HEK293T (cell line): ENCODE measurements around the gene TSPAN14.

ENCODE experiments used
- CTCF ChIA-PET: fragments of 350-600 bp; formaldehyde crosslinking; extraction: SDS; loops from one replicate; lab custom pipeline; 2021; ENCODE audit warnings: antibody characterized with exemption, inconsistent platforms; lab: Yijun Ruan, JAX
- POLR2A ChIA-PET: fragments of 350-600 bp; formaldehyde crosslinking; extraction: SDS; loops from one replicate; lab custom pipeline; 2020; ENCODE audit warnings: antibody characterized with exemption, inconsistent platforms; lab: Yijun Ruan, JAX
- DNase-seq: peaks from one replicate; pipeline ENCODE4 v3.0.0; 2012; ENCODE audit warnings: mixed read lengths; ENCODE audit errors: extremely low spot score
- ARNT ChIP-seq: fragments of 450-650 bp; IDR thresholded peaks from 2 replicates; pipeline ENCODE4 v1.6.1; 2017; ENCODE audit warnings: mild to moderate bottlenecking
- BHLHE40 ChIP-seq: fragments of 450-650 bp; IDR thresholded peaks from 2 replicates; pipeline ENCODE4 v1.6.1; 2016; ENCODE audit warnings: mild to moderate bottlenecking, moderate library complexity, borderline replicate concordance
- CTBP1 ChIP-seq: fragments of 450-650 bp; IDR thresholded peaks from 2 replicates; pipeline ENCODE4 v1.6.1; 2016; ENCODE audit warnings: borderline replicate concordance
- ELF4 ChIP-seq: fragments of 450-650 bp; IDR thresholded peaks from 2 replicates; pipeline ENCODE4 v1.6.1; 2017; ENCODE audit warnings: antibody characterized with exemption
- FOXA1 ChIP-seq: fragments of 450-650 bp; IDR thresholded peaks from 2 replicates; pipeline ENCODE4 v1.6.1; 2016; ENCODE audit warnings: mild to moderate bottlenecking
- FOXK2 ChIP-seq: fragments of 450-650 bp; IDR thresholded peaks from 2 replicates; pipeline ENCODE4 v1.6.1; 2016; ENCODE audit warnings: mild to moderate bottlenecking
- FOXM1 ChIP-seq: fragments of 450-650 bp; IDR thresholded peaks from 2 replicates; pipeline ENCODE4 v1.6.1; 2017; ENCODE audit warnings: mild to moderate bottlenecking, borderline replicate concordance
- HDGF ChIP-seq: fragments of 450-650 bp; IDR thresholded peaks from 2 replicates; pipeline ENCODE4 v1.6.1; 2017; ENCODE audit warnings: antibody characterized with exemption, borderline replicate concordance
- L3MBTL2 ChIP-seq: fragments of 450-650 bp; conservative IDR thresholded peaks from 2 replicates; pipeline ENCODE4 v1.6.1; 2016; ENCODE audit warnings: mild to moderate bottlenecking
- LEF1 ChIP-seq: fragments of 450-650 bp; IDR thresholded peaks from 2 replicates; pipeline ENCODE4 v1.6.1; 2017; ENCODE audit warnings: mild to moderate bottlenecking, borderline replicate concordance
- NFRKB ChIP-seq: fragments of 450-650 bp; IDR thresholded peaks from 2 replicates; pipeline ENCODE4 v1.6.1; 2016; ENCODE audit warnings: mild to moderate bottlenecking, moderate library complexity
- PKNOX1 ChIP-seq: fragments of 450-650 bp; IDR thresholded peaks from 2 replicates; pipeline ENCODE4 v1.6.1; 2016
- SP1 ChIP-seq: fragments of 450-650 bp; IDR thresholded peaks from 2 replicates; pipeline ENCODE4 v1.6.1; 2017
- SUZ12 ChIP-seq: fragments of 450-650 bp; IDR thresholded peaks from 2 replicates; pipeline ENCODE4 v1.6.1; 2016; ENCODE audit warnings: mild to moderate bottlenecking
- TARDBP ChIP-seq: fragments of 450-650 bp; IDR thresholded peaks from 2 replicates; pipeline ENCODE4 v1.6.1; 2016
- ZNF384 ChIP-seq: fragments of 450-650 bp; IDR thresholded peaks from 2 replicates; pipeline ENCODE4 v1.6.1; 2016

Gene TSPAN14

GRCh38 chr10:80466724-80467326 is 12.7 kb downstream of the TSPAN14 start:
- ChIA-PET CTCF (interaction anchor here (2.4 kb wide), 1 partner anchor 39 kb away, joined by 7 read pairs; no protein-coding TSS in a partner anchor), POLR2A (no interaction called here)
- no peak for DNase-seq
- no peak for TF ChIP-seq FOXK2
- TF ChIP-seq PKNOX1, result no peak
- TF ChIP-seq ARNT, result no peak

DNA sequence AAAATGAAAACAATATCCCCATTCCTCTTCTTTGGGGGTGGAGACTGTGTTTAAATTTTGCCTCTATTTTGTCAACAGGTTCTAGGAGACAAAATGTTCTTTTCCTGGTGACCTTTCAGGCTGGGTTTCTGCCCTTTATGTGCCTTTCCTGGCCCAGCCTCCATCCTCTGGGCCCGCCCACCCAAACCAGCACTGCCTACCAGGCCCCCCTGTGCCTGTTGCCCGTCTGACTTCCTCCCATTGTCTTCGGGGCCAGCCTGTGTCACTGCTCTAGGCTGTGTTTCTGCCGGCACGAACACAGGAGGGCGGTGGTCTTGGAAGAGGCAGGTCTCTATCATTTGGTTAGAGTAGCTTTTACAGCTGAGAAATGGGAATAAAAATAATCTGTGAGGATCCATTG is 13.9 kb downstream of the TSPAN14 start:
- no peak for TF ChIP-seq SUZ12
- no peak for TF ChIP-seq L3MBTL2
- TF ChIP-seq FOXA1, result no peak
- no peak for TF ChIP-seq ARNT
- TF ChIP-seq FOXK2, result no peak
- TF ChIP-seq BHLHE40, result no peak
- no peak for TF ChIP-seq PKNOX1
- ChIA-PET POLR2A (no interaction called here), CTCF (interaction anchor here (2.4 kb wide), 1 partner anchor 37 kb away, joined by 7 read pairs; no protein-coding TSS in a partner anchor)
- DNase-seq, result no peak

- ChIA-PET CTCF (no interaction called here), POLR2A (interaction anchor here (1.1 kb wide), 1 partner anchor 18 kb away, joined by 3 read pairs; no protein-coding TSS in a partner anchor)
- TF ChIP-seq TARDBP, result no peak
- TF ChIP-seq ELF4, result no peak
- no peak for TF ChIP-seq FOXK2
- TF ChIP-seq NFRKB, result no peak
- no peak for TF ChIP-seq SUZ12
- no peak for DNase-seq
These were observed 14.8 kb downstream of the TSPAN14 start for GRCh38 chr10:80468806-80469421.

GRCh38 chr10:80470266-80470665 is 16.2 kb downstream of the TSPAN14 start:
- ChIA-PET CTCF (no interaction called here), POLR2A (no interaction called here)
- TF ChIP-seq ELF4, result no peak
- no peak for TF ChIP-seq NFRKB
- TF ChIP-seq ZNF384, result no peak
- TF ChIP-seq SUZ12, result no peak
- no peak for TF ChIP-seq LEF1
- no peak for TF ChIP-seq BHLHE40
- no peak for TF ChIP-seq PKNOX1
- TF ChIP-seq HDGF, result no peak
- TF ChIP-seq FOXA1, result no peak
- TF ChIP-seq L3MBTL2, result no peak
- TF ChIP-seq CTBP1, result no peak
- no peak for TF ChIP-seq FOXM1
- no peak for TF ChIP-seq ARNT
- TF ChIP-seq FOXK2, result no peak
- no peak for DNase-seq

DNA sequence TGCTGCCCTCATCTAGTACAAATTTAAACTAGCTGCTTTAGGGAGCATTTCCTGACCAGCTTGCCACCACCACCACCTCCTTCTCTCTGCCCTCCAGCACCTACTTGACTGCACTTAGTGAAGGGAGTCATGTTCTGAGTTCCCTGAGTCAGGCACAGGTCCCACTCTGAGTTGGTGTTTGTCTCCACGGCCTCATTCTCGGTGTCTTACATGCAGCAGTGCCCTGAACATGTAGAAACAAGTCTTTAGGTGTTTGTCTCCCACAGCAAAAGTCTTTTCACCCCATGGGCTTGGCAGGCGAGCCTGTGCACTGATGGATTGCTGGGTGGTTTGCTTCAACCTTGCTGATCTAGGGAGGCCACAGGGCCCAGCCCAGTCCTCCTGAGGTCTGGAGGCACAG is 16.9 kb downstream of the TSPAN14 start:
- ChIA-PET POLR2A (no interaction called here), CTCF (no interaction called here)
- TF ChIP-seq SUZ12 (no peak), NFRKB (no peak), TARDBP (no peak), CTBP1 (no peak), FOXK2 (no peak), HDGF (no peak), FOXA1 (no peak), ELF4 (no peak), SP1 (no peak), ARNT (no peak), PKNOX1 (no peak), L3MBTL2 (no peak), FOXM1 (no peak), BHLHE40 (no peak), LEF1 (no peak), ZNF384 (no peak)
- no peak for DNase-seq

DNA sequence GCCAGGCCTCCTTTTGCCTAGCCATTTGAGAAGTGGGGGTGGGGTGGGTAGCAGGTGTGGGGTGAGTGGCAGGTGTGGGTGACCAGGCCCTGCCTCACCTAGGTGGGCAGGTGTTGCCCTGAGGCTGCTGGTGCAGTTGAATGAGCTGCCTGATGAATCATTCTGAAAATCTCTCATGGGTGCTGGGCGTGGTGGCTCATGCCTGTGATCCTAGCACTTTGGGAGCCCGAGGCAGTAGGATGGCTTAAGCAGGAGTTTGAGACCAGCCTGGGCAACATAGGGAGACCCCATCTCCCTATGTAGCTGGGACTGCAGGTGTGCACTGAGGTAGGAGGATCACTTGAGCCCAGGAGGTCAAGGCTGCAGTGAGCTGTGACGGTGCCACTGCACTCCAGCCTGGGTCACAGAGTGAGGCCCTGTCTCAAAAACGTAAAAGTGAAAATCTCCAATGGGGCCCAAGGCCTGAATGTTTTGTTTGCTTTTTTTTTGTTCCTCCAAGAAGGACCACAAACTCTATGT is 17.7 kb downstream of the TSPAN14 start:
- ChIA-PET CTCF (interaction anchor here (1.5 kb wide), 1 partner anchor 14 kb away, joined by 3 read pairs; no protein-coding TSS in a partner anchor), POLR2A (interaction anchor here (1.6 kb wide), 1 partner anchor 15 kb away, joined by 4 read pairs; no protein-coding TSS in a partner anchor)
- no peak for DNase-seq
- TF ChIP-seq FOXM1 (no peak), L3MBTL2 (no peak), HDGF (no peak), LEF1 (no peak), SP1 (no peak), SUZ12 (no peak), CTBP1 (no peak), ELF4 (no peak), NFRKB (no peak), FOXA1 (no peak), ZNF384 (no peak), PKNOX1 (no peak), FOXK2 (no peak), BHLHE40 (no peak)
